Measurements from ENCODE around the gene SNX32.

Gene SNX32

GRCh38 chr11:65900125-65900898, 66.5 kb downstream of the SNX32 start, which contains the start of gene FOSL1:
TSS of gene FOSL1 (minus strand) at chr11:65900388. CDS start at chr11:65900339, 49 bp downstream.
- Histone ChIP-seq H3K36me3 (ENCODE audit: insufficient read depth, low read length) (peaks cover 31% of the 10 kb centered on the region), H3K4me3 (ENCODE audit: low read depth, low read length) (peak within 1 kb of the TSS; percentile 85), H3K27me3 (ENCODE audit: insufficient read depth, low read length) (no peaks in the 10 kb centered on the region), H3K79me2 (ENCODE audit: control insufficient read depth, insufficient read depth, low read length, unreplicated experiment) (peaks cover 59% of the 10 kb centered on the region), H2AFZ (ENCODE audit: low read length, unreplicated experiment) (no peak within 1 kb of the TSS), H3K4me1 (ENCODE audit: control insufficient read depth, insufficient read depth, low read length, unreplicated experiment) (peaks cover 55% of the 10 kb centered on the region), H3K27ac (ENCODE audit: low read depth, low read length) (peak within 1 kb of the TSS; percentile 91)

- peak overlapping the region; percentile 91 for H3K27ac ChIP-seq (ENCODE audit: low read depth, low read length)
- no peak overlapping the region for H2AFZ ChIP-seq (ENCODE audit: low read length, unreplicated experiment)
- no peaks in the 10 kb centered on the region for H3K27me3 ChIP-seq (ENCODE audit: insufficient read depth, low read length)
- H3K4me1 ChIP-seq (ENCODE audit: control insufficient read depth, insufficient read depth, low read length, unreplicated experiment) = peaks cover 50% of the 10 kb centered on the region
- peaks cover 54% of the 10 kb centered on the region for H3K79me2 ChIP-seq (ENCODE audit: control insufficient read depth, insufficient read depth, low read length, unreplicated experiment)
- peak overlapping the region; percentile 85 for H3K4me3 ChIP-seq (ENCODE audit: low read depth, low read length)
- peaks cover 25% of the 10 kb centered on the region for H3K36me3 ChIP-seq (ENCODE audit: insufficient read depth, low read length)
These were observed 67.1 kb downstream of the SNX32 start for GRCh38 chr11:65900899-65901180.

- Histone ChIP-seq H2AFZ (ENCODE audit: low read length, unreplicated experiment) (no peak overlapping the region), H3K27me3 (ENCODE audit: insufficient read depth, low read length) (no peaks in the 10 kb centered on the region), H3K27ac (ENCODE audit: low read depth, low read length) (peak overlapping the region; percentile 91), H3K4me3 (ENCODE audit: low read depth, low read length) (peak overlapping the region; percentile 43; the same call in 1 of the 2 replicates), H3K4me1 (ENCODE audit: control insufficient read depth, insufficient read depth, low read length, unreplicated experiment) (peaks cover 45% of the 10 kb centered on the region), H3K79me2 (ENCODE audit: control insufficient read depth, insufficient read depth, low read length, unreplicated experiment) (peaks cover 31% of the 10 kb centered on the region), H3K36me3 (ENCODE audit: insufficient read depth, low read length) (peaks cover 10% of the 10 kb centered on the region)
These were observed 69.3 kb downstream of the SNX32 start for GRCh38 chr11:65903068-65903481.

Data from ACC112 (cell line).